GM06990 (cell line): ENCODE data around the gene ZFR.
A peak's percentile ranks its signal among the peaks of the same experiment; 100 is the strongest.

ENCODE experiments used
- DNase-seq: peaks from one replicate; pipeline ENCODE4 v3.0.0-alpha.2; 2011; ENCODE audit not compliant: insufficient read length; ENCODE audit errors: extremely low read depth
- H3K27me3 ChIP-seq: replicated peaks from 2 replicates; pipeline ENCODE4 v1.6.0; 2011; ENCODE audit warnings: low read length; ENCODE audit not compliant: control insufficient read depth, insufficient read depth
- H3K36me3 ChIP-seq: 2 replicates; pipeline ENCODE4 v1.5.1; 2011; ENCODE audit warnings: low read length; ENCODE audit not compliant: control insufficient read depth, insufficient read depth
- H3K4me3 ChIP-seq: replicated peaks from 2 replicates; pipeline ENCODE4 v1.5.1; 2011; ENCODE audit warnings: low read depth, mild to moderate bottlenecking, control low read depth, low read length
- CTCF ChIP-seq: IDR thresholded peaks from 2 replicates; pipeline ENCODE4 v1.5.1; 2011; ENCODE audit warnings: low read length, control low read depth, mild to moderate bottlenecking, inconsistent platforms; ENCODE audit not compliant: insufficient read depth, poor library complexity, severe bottlenecking

Gene ZFR

GRCh38 chr5:32330126-32330971, 114.2 kb downstream of the ZFR start:
- Histone ChIP-seq H3K36me3 (no peaks in the 10 kb centered on the region), H3K4me3 (no peak overlapping the region), H3K27me3 (no peaks in the 10 kb centered on the region; the same call in 1 of the 2 replicates)
- TF ChIP-seq CTCF, result no peak
- no peak for DNase-seq

- peak; percentile 53 for DNase-seq
- Histone ChIP-seq H3K4me3 (no peak overlapping the region), H3K27me3 (no peaks in the 10 kb centered on the region; the same call in 1 of the 2 replicates), H3K36me3 (no peaks in the 10 kb centered on the region)
- TF ChIP-seq CTCF, result peak; percentile 81
Measured at GRCh38 chr5:32329395-32329834, 115.1 kb downstream of the ZFR start.

GRCh38 chr5:32326216-32326772, 118.2 kb downstream of the ZFR start:
- TF ChIP-seq CTCF, result no peak
- no peak for DNase-seq
- Histone ChIP-seq H3K4me3 (no peak overlapping the region), H3K36me3 (no peaks in the 10 kb centered on the region), H3K27me3 (no peaks in the 10 kb centered on the region; the same call in 1 of the 2 replicates)

- H3K4me3 ChIP-seq, result no peak overlapping the region
- DNase-seq, result no peak
- TF ChIP-seq CTCF, result no peak
- H3K27me3 ChIP-seq, result no peaks in the 10 kb centered on the region; the same call in 1 of the 2 replicates
- H3K36me3 ChIP-seq, result no peaks in the 10 kb centered on the region
Measured at GRCh38 chr5:32325616-32326015, 118.9 kb downstream of the ZFR start.

GRCh38 chr5:32325062-32325461, 119.5 kb downstream of the ZFR start:
- Histone ChIP-seq H3K36me3 (no peaks in the 10 kb centered on the region), H3K4me3 (no peak overlapping the region), H3K27me3 (no peaks in the 10 kb centered on the region)
- DNase-seq, result peak; percentile 48
- no peak for TF ChIP-seq CTCF
